Putamen (tissue), 1 donor: ENCODE data around the gene BTBD8.

Source experiments
- DNase-seq: peaks from one replicate; pipeline ENCODE4 v3.0.0-alpha.2; 2016; ENCODE audit warnings: low spot score

BTBD8 gene

GRCh38 chr1:92192246-92192645, 112.1 kb downstream of the BTBD8 start:
- no peak for DNase-seq

- DNase-seq = no peak
These were observed 114.4 kb downstream of the BTBD8 start for GRCh38 chr1:92194511-92194910.

DNA sequence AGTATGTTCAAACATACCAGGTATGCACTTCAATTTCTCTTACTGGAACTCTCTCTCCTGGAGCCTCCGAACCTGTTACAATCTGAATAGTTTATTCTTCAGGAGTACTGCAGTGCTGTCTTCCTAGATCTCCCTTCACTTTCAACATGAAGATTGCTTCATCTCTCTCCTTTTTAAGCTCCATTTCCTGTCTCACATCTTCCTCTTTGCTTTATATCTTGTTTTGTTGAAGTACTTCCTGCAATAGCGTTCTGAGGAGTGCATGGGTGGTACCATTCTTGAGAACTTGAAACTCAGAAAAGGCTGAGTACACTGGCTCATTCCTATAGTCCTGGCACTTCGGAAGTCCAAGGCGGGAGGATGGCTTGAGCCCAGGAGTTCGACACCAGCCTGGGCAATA, 121.8 kb downstream of the BTBD8 start:
- no peak for DNase-seq

GRCh38 chr1:92203105-92203504, 123.0 kb downstream of the BTBD8 start:
- no peak for DNase-seq

GRCh38 chr1:92210701-92211100, 130.6 kb downstream of the BTBD8 start:
- no peak for DNase-seq

DNA sequence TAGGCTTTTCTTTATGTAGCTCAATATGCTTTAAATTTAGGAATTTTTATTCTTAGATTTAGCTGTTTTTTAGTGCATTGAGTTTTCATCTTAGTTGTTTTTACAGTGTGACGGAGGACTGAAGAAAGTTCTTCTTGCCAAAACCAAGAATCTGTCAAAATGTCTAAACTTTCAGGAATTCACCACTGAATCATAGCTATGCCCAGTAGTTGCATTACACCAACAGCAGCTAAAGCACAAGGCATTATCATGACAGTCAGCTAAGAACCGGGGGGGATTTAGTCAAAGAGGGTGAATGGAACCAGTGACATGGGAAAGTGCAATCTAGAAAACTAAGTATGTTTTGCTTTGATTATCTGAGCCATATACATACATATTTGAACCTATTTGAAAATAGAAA, 131.0 kb downstream of the BTBD8 start:
- DNase-seq = no peak

- DNase-seq = no peak
These were observed 137.6 kb downstream of the BTBD8 start, which contains the start of gene C1orf146 for GRCh38 chr1:92217721-92218120. Gene C1orf146, plus strand, starts transcription at chr1:92217915. Its CDS starts 13,506 bp downstream, at chr1:92231421.

- no peak for DNase-seq
These were observed 138.4 kb downstream of the BTBD8 start for GRCh38 chr1:92218559-92218958.

DNA sequence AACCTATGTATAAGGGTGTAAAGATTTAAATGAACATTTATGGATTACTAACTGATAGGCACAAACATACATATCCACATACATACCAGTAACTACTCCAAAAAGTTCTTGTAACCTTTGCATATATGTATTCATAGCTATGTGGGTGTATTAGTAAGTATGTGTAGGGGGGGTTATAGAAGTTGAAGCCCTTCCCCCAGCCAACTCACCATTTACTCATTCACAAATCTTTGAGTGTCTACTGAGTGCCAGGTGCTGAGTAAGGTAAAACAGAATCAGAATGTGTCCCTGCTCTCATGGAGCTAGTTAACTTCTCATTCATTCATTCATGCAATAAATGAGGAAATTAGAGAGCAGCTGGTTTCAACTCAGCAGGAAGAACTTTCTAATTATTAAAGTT, 138.9 kb downstream of the BTBD8 start:
- DNase-seq = no peak

DNA sequence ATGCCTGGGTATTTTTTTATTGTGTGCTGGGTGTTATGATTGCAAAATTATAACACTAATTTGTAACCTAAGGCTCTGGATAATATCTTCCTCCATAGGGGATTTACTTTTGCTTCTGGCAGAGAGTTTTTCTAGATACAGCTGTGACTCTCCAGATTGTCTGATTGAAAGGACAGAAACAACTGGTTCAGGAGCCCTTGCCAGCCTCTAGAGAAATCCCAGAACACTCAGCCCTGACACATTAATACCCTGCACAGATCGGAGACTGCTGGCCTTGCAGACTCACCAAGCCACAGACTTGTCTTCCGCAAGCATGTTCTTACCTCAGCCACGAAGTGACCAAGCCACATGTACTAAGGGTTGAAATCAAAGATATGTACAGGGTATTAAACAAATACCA, 148.3 kb downstream of the BTBD8 start:
- no peak for DNase-seq

DNA sequence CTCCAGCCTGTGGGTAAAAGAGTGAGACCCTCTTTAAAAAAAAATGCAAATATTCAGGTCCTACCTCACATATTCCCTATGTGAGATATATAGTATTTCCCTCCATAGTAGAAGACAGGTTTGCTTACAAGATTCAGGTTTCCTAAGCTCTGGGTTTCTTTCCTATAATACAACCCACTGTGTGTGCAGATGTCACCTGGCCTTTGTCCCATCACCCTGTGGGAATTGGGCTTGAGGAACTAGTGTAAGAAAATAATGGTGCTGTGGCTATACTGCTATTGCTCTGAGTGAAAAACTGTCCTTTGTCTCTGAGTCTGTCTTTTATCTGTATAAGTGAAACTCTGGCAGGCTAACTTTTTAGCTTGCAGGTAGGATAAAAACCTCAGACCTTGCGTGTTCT, 150.6 kb downstream of the BTBD8 start:
- no peak for DNase-seq
